ENCODE results near the gene CD300LG.

Gene CD300LG

GRCh38 chr17:43907998-43908721, 61.2 kb downstream of the CD300LG start:
- DNase-seq, result peak; percentile 83 to 85

- DNase-seq, result peak; percentile 14 to 60
Measured at GRCh38 chr17:43909537-43910231, 62.7 kb downstream of the CD300LG start.

- no peak for DNase-seq
Measured at GRCh38 chr17:43911904-43912303, 64.9 kb downstream of the CD300LG start.

DNA sequence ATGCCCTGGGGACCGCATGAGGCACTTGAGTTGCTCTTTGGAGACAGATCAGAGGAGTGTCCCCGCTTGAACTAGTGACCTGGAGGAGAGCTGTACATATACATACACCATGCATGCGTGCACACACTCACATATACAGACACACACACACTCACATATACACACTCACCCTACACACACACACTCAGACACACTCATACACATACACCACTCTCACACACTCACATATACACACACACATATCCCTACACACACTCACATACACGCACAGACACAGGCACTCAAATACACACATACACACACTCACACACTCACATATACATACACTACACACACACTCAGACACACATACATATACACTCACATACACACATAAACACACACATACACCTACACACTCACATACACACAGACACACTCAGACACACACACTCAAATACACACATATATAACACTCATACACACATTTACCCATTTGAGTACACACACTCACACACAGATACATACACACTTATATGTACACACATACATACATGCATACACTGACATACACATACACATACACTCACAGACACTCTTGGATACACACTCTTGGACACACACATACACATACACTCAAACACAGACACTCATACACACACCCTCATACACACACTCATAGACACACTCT, 65.8 kb downstream of the CD300LG start:
- DNase-seq, result no peak
